Activated CD4-positive, alpha-beta T cell treated with anti-CD3 and anti-CD28 coated beads for 4 hours (primary cell): ENCODE measurements around the gene SEM1.
"Not testable (repeated sequence)": the region's sequence is repeated elsewhere in the genome, so short reads cannot be mapped to it uniquely, and the experiment has no call there.

ENCODE experiments used
- DNase-seq, 2 donors: peaks; one replicate each; pipeline ENCODE4 v3.0.0-alpha.2; 2020

The SEM1 gene

DNA sequence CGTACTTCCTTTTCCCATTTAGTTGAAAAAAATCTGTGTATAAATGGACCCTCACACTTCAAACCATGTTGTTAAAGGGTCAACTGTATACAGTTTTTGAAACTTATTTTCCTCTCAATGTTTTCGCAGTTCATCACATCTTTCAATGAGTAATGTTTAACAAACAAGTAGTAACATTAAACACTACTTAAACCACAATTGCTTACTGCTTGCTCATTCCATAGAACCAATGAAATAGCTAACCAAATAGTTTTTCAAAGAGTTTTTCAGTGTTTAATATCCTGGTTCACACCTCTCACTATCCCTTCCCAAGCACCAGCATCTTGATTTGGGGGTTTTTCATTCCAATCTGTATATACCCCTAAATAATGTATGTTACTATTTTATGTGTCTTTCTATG lies 9.1 kb downstream of the SEM1 start:
- DNase-seq, result no peak

DNA sequence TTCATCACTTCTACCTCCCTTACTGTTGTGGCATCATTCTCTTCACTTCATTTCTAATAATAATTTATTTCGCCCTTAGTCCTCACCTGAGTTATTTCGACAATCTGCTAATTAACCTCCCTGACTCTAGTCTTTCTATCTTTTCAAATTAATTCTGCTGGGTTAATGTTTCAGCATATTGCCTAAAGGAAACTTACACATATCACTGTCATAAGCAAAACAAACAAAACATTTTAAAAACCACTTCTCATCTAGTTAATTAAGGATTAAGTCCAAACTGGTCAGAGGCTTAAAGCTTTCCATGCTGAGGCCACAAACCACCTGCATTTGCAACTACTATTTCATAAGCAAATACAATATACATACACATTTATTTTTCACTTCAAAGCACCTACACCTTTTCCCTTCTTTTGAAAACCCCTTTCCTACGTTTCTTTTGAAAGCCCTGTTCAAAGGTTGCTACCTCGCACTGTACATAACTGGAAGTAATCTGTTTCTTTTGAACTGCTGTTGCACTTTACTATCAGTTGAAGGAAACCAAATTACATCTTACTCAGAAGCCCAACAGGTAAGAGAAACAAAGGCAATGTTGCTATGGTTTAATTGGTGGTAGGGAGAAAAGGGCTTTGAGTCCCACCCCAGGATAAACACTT lies 10.3 kb downstream of the SEM1 start:
- DNase-seq, result no peak

DNA sequence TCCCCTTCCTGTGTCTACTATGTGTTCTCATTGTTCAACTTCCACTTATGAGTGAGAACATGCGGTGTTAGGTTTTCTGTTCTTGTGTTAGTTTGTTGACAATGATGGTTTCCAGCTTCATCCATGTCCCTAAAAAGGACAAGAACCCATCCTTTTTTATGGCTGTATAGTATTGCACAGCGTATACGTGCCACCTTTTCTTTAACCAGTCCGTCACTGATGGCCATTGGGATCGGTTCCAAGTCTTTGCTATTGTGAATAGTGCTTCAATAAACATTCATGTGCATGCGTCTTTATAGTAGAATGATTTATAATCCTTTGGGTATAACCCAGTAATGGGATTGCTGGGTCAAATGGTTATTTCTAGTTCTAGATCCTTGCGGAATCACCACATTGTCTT lies 11.2 kb downstream of the SEM1 start:
- DNase-seq, result not testable (repeated sequence)

DNA sequence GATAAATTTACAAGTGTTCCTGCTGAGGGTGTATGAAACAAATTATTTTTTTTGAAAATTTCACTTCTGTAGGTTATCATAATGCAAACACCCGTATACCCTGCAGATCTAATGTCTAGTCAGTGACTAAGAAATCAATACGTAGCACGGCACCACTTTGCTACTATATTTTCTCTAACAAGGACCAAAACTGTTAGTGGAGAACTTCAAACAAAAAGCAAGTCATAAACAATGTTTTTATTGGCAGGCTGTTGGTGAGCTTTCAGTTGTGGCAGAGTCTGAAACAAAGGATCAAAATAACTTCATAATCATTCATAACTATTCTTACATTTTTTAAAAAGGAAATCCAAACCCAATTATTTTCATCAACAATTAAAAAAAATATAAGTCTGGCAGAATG lies 11.8 kb downstream of the SEM1 start:
- DNase-seq, result no peak

DNA sequence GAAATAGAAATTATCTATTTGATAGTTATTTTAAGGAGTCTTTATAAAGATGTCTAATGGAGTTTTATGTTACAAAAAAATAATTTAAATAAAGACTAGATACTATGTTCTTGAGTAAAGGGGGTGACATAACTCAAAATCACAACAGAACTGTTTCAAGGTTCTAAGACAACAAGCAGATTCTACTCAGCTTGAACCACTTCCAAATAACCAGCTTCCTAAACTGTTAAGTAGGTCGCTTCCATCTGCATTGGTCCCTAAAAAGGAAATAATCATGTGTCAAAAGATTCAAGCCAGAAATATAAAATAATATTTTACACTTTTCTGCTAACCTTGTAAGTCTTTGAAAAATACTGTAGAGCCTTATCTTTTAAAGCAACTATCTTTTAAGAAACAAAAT lies 14.1 kb downstream of the SEM1 start:
- DNase-seq, result no peak

DNA sequence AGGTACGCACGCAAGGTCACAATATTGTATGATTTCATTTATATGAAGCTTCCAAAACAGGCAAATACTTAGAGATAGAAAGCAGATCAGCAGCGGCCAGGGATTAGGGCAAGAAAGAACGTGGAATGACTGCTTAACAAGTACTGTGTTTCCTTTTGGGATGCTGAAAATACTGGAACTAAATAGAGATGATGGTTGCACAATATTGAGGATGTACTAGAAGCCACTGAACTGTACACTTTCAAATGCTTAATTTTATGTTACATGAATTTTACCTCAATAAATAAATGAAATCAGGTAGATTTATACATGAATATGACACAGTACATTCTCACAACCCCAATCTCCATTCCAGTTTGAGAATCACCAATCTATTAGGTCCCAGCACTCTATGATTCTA lies 15.6 kb downstream of the SEM1 start:
- DNase-seq, result no peak

DNA sequence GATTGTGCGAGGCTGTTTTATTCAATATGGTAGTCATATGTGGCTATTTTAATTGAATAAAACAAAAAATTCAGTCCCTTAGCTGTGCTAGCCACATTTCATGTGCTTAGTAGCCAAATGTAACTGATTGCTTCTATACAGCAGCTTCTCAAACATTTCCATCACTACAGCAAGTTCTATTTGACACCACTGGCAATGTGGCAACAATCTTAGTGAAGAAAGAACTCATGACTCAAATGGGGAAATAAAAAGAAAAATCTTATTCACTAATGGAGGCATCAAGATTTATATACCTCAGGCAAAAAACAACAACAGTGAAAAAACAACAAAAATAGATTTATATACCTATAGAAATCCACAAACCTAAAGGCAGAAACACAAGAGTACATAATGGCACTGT lies 17.9 kb downstream of the SEM1 start:
- no peak for DNase-seq

DNA sequence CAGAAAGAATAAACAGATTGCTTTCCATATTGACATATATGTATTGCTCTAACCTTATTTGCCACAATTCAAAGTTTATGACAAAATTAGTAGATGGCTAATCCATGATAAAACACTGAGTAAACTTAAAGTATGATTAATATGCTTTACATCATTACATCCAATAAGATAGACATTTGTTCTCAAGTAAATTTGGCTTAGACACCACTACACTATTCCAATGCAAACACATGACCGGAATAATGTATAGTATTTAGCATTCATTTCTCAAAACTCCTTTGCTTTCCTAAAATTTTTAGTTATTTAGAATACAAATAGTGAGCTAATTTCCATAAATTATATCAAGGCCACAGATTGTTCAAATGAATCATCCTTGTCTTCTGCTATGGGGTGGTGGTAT lies 20.2 kb downstream of the SEM1 start:
- no peak for DNase-seq

DNA sequence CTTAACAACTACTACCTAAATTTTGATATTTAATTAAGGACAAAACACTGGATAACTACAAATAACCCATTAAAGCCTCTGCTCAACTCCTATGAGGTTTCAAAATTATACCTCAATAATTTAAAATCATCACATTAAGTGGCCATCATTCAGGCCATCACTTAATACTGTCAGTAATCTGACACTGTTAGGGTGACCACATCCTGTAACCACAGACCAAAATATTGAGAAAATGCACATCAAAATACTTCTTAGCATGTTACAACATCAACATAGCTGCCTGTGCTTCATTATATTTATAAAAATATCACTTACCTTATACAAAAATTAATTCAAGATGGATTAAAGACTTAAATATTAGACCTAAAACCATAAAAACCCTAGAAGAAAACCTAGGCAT lies 23.3 kb downstream of the SEM1 start:
- DNase-seq, result no peak

DNA sequence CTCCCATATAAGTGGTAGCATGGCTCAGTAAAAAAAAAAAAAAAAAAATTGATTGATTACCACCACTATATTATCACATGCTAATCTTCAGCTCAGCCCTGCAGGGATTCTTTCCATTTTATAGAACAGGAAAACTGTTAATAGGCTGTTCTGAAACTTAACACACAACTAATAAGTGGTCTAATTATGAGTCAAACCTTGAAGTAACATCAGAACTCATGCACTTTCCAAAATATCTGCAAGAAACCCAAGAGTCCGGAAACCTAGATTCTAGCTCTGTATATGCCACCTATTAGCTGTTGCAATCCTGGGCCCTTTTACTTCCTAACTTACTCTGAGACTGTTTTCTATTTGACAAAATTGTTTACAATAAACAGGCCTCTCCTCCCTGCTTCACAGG lies 23.9 kb downstream of the SEM1 start:
- DNase-seq, result no peak

DNA sequence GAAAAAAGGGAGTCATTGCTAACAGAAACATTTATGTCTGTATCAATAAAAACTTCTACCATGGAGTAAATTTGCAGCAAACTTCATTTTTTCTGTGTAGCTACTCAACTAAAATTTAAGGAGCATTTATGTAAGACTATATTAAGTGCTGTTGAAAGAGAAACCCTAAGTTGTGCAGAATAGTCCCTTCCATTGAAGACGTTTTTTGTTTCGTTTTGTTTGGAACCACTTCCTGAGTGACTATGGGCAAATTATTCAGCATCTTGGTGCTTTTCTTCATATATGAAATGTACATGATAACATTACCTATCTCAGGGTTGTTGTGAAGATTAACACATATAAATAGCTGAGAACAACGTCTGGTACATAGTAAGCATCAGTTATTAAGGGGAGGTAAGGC lies 24.3 kb downstream of the SEM1 start:
- no peak for DNase-seq

DNA sequence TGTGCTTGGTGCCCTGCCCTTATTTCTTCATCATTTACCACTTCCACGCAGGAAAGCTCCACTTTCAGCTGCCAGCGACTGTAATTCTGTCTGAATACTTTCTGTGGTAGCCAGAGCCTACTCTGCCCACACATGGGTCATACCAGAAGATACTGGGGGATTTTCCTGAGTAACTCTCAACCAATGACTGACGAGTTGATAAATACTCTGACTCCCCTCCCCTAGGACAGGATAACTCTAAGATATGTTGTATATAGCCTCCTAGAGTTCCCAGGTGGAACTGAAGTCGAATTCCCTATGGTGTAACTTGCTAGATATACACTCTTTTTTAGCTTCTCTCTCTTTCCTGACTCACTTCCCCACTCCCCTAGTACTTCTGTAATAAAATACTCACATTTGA lies 29.8 kb downstream of the SEM1 start:
- DNase-seq, result no peak

DNA sequence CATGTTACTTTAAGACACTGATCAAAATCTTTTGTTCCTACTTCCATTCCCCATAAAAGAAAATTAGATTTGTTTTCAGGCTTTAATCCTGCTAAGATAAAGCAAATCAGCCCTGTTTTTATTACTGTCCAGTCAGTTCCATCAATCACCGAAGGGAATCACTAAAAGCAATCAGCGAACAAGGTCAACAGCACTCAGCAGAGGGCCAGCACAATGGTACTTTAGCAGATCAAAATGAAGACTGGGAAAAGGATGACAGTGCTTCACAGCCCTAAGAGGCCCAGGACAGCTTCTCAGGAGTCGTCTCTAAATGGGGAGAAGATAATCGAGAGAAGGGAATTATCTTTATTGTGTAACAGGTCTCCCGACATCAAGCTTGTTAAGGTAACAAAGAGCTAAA lies 32.7 kb downstream of the SEM1 start:
- no peak for DNase-seq

DNA sequence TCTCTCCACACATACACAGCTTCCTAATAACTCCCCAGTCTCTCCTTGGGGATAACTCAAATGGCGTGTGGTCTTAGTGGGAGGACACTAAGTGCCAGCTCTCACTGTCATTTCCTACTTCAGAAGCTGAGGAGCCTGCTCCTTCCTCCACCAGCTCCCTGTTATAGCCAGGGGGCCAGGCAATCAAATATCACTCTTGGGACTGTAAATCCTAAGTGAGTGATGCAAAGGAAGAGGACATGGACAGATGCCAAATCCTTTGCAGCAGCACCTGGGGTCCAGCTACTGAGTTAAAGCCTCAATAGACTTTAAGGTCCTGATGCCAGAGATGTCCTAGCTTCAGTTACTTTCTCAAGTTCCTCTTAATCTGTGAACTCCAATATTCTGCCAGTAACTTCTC lies 34.1 kb downstream of the SEM1 start:
- no peak for DNase-seq

DNA sequence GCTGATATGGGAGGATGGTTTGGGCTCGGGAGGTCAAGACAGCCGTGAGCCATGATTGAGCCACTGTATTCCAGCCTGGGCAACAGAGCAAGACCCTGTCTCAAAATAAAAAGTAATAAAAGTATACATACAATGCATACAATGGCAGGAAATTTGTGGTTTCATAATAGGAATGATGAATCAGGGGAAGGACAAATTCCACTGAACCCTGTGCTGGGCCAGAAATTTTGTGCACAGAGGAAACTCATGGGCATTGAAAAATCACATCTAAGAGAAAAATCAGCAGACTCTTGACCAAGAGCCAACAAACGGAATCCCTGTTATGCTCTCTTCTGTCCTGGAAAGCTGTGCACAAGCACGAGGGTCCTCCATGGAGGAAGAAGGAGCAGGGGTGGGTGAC lies 35.1 kb downstream of the SEM1 start:
- DNase-seq, result no peak

DNA sequence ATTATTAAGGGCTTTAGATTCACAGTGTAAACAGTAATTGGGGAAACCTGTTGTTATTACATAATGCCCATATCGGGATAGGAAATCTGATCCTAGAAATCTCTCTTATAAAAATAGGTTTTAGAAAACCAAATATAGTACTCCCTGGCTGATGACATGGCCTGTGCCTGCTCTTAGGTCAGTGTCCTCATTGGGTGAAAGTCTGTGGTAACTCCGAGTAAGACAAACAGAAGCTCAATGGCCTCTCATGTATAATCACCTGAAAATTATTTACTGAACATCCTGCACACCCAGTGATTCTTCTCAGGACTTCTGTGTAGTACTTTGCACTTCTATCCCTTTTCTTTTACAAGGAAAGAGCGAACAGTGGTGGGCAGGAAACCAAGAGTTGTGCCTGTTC lies 37.8 kb downstream of the SEM1 start:
- no peak for DNase-seq

DNA sequence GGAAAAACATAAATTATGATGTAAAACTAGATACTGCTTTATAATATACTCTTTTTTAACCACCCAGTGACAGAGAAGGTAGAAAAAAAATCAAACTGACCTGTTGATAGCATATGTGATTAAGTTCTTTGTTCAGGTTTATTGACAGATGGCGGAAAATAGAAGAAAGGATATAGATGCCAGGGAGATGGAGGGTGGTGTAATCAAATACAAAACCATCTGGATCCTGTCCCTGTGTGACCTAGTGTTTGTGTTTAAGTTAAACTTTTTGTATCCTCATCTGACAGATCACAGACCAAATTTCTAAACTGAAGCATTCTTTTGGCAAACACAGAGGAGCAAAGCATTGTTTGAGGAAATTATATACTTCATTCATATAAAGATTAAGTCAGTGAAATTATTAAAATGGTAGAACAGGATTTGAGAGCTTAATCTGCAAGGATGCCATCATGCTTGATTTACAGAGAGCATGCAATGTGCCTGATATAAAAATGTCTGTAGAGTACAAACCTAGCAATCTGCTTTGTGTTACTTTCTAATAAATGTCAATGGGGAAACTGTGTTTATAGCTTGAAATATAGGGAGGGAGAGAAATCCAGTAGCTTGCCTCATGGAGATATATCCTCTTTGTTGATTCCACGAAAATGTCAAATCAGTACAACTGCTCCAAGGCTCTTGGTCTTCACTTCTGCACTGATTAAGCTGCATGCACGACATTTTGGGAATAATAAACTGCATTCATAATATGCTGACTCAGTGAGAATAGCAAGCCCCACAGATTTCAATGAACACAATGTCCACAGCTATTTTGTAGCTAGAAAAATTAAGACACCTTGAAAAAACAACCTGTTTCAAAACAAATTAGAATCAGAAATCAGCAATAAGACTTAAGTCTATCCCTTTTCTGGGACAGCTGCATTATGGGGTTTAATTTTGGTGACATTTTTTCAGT lies 39.0 kb downstream of the SEM1 start:
- no peak for DNase-seq

DNA sequence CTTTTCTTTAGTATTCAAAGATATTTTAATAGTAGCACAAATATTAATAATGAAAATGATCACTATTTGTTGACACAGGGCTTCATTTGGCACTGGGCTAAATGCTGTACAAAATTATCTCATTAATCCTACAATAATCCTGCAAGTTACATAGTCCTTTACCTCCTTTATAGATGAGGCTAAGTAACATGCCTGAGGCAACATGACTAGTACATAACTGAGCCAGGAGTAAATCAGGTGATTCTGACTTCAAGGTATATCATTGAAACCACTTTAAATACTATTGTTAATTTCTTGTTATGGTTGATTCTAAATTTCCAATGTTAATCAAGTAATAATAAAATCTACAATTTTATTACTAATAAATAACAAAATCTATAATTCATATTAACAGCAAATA lies 39.8 kb downstream of the SEM1 start:
- DNase-seq, result no peak

DNA sequence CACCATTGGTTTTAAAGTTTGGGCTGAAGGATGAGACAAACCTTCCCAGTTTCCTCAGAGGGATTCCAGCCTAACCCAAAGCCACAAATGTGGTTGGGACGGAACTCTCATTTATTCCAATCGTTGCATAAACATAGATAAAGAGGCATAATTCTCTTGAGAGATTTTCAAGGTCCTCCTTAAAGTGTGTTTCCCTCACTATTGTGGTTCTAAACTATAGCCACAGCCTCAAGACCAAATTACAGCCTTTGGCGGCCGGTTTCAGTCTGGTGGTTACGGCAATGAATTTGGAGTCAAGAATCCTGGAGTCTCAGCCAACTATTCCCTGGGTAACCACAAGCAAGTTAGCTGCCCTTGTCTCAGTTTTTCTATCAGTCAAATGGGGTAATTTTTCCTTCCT lies 42.6 kb downstream of the SEM1 start:
- no peak for DNase-seq

DNA sequence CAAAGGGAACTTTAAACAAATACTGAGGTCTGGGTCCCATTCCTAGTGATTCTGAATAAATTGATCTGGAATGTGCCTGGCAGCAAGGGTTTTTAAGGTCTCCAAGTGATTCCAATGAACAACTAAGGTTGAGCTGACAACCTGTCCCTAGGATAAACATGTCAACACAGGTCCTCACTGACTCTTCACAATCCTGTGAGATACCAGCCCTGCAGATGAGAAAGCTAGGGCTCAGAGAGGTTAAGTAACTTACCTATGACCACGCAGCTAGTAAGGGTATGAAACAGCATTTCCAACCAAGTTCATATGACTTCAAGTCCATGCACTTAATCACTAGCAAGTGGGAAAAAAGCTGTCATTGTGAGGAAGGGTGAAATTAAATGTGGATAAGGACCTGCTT lies 44.0 kb downstream of the SEM1 start:
- no peak for DNase-seq

DNA sequence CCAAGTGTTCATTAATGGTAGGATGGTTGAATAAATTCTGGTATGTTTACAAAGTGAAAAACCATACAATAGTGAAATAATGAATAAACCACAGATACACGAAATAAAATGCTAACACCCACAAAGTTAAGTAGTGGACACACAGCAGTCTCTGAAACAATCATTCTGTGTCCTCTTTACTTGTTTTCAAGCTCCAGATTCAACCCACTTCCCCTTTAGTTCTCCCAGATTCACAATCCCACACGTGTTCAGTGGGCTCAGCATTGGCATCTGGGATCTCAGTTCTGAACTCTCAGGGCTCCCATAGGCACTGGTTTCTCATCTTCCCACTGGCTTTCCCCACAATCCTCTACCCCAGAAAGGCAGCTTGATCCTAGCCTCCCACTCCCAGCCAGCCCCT lies 44.9 kb downstream of the SEM1 start:
- DNase-seq, result no peak

DNA sequence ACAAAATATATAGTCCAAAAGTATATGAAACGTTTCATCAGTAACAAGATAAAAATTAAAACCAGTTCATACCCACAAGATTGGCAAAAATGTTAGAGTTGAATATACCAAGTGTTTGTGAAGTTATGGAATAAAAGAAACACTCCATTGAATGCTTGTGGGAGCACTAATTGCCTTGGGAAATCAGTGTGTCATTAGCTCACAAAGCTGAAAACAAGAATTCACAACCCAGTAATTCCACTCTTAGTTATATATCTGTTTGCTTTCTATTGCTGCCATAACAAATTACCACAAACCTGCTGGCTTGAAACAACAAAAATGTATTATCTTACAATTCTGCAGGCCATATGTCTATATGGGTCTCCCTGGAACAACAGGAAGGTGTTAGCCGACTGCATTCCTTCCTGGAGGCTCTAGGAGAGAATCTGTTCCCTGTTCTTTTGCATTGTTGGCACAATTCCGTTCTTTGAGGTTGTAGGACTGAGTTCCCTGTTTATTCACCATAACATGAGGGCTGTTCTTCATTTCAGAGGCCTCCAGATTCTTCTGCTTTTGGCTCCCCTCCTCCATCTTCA lies 45.7 kb downstream of the SEM1 start:
- DNase-seq, result no peak

DNA sequence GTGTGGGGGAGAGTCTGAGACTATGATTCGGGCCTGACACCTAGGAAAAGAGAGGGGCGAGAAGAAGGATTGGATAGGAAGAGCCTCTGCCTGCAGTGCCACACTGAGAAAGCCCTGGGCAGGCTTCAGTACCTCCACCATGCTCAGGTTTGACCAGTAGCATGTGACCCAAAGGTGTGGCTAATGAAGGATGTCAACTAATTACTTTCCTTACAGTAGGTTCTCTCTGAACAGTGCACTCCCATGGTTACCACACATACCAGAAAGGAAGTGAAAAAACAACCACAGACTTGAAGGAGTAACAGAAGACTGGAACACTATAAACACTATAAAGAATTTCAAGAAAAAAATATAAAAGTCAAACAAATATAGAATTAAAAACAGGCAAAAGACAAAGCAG lies 46.2 kb downstream of the SEM1 start:
- no peak for DNase-seq

DNA sequence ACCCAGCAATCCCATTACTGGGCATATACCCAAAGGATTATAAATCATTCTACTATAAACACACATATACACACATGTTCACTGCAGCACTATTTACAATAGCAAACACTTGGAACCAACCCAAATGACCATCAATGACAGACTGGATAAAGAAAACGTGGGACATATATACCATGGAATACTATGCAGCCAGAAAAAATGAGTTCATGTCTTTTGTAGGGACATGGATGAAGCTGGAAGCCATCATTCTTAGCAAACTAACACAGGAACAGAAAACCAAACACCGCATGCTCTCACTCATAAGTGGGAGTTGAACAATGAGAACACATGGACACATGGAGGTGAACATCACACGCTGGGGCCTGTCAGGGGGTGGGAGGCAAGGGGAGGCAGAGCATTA lies 47.5 kb downstream of the SEM1 start:
- DNase-seq, result not testable (repeated sequence)
